ENCODE measurements around the gene PRRT1.

DNA sequence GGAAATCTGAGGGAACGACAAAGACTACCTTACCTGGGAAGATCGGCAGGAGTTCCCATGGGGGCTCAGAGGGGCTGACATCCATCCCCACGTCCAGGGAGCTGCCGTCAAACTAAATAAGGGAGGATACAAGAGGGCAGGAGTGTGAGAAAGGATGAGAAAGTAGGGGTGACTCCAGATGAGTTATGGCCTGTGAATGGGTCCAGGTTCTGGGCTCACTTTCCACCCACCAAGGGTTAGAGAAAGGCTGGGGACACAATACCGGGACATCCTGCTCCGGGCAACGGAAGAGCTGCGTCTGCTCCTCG lies 24.4 kb downstream of the PRRT1 start:
- no peak for TF ChIP-seq EZH2 (IDR thresholded peaks at IDR 0.05; ENCODE audit: borderline replicate concordance)
- TF ChIP-seq, protein P1, sequence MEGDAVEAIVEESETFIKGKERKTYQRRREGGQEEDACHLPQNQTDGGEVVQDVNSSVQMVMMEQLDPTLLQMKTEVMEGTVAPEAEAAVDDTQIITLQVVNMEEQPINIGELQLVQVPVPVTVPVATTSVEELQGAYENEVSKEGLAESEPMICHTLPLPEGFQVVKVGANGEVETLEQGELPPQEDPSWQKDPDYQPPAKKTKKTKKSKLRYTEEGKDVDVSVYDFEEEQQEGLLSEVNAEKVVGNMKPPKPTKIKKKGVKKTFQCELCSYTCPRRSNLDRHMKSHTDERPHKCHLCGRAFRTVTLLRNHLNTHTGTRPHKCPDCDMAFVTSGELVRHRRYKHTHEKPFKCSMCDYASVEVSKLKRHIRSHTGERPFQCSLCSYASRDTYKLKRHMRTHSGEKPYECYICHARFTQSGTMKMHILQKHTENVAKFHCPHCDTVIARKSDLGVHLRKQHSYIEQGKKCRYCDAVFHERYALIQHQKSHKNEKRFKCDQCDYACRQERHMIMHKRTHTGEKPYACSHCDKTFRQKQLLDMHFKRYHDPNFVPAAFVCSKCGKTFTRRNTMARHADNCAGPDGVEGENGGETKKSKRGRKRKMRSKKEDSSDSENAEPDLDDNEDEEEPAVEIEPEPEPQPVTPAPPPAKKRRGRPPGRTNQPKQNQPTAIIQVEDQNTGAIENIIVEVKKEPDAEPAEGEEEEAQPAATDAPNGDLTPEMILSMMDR (IDR thresholded peaks at IDR 0.05; ENCODE audit: poor library complexity): no peak
